CD4-positive, alpha-beta T cell treated with Interleukin-2 at 100 ng/mL for 4 hours (primary cell): Measurements from ENCODE around the gene MED10.

ENCODE experiments used
- DNase-seq: peaks from one replicate; pipeline ENCODE4 v3.0.0-alpha.2; 2020; ENCODE audit warnings: low spot score

Gene MED10

GRCh38 chr5:6398570-6399230 is 20.4 kb upstream of the MED10 start:
- DNase-seq, result no peak

DNA sequence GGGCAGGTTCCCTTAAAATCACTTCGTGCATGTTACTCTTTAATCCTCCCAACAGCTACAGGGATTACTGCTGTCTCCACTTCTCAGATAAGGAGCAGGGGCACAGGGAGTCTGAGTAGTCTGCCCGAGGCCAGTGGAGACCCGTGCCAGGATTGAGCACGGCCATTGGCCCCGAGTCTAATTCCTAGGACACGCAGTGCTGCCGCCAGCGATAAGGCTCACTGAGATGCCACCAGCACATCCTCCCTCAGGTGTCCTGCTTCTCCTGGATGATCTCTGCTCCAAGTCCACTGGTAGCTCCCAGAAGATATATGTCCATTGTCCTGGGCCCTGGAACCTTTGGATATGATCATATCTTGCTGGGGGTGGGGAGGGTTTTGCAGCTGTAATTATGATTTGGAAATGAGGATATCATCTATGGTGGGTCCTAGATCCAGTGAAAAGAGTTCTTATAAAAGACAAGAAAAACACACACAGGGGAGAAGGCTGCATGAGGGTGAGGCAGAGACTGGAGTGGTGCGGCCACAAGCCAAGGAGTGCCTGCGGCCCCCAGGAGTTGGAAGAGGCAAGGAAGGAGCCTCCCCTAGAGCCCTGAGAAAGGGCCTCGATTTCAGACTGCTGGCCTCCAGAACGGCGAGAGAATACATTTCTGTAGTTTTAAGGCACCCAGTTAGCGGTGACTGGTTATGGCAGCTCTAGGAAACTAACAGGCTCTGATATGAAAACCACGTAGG is 19.4 kb upstream of the MED10 start:
- no peak for DNase-seq

- DNase-seq, result no peak
Measured at GRCh38 chr5:6396836-6397535, 18.6 kb upstream of the MED10 start.

DNA sequence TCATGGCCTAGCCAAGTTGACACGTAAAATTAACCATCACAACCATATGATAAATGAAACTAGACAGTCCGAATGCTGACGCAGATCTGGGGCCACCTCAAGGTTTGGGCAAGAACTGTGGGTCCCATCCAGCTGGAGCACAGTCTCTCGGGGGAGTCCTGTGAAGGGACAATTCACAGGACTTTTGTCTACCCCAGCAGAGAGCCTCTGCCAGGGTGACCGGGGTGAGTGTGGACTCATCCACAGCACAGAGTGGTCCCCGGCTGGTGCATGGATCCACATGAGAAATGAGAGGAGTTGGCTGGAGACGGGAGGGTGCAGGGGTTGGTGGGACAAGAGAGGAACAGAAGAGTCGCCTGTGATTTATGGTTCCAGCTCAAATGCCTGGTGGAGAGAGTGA is 17.7 kb upstream of the MED10 start:
- DNase-seq, result no peak

- no peak for DNase-seq
Measured at GRCh38 chr5:6395621-6396020, 17.3 kb upstream of the MED10 start.

DNA sequence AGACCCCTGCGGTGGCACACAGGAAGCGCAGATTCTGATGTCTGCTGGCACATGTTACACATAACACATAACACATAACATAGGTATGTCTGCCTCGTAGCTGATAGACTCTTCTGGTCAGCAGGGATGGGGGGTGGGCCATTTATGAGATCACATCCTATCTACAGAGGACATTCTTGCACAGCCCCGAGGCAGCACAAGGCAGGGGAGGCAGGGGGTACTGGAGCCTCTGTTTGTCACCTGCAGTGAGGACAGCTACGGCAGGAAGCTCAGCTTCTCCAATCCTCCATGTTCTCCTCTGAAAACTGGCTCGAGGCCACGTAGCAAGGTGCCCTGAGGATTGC is 16.7 kb upstream of the MED10 start:
- no peak for DNase-seq

- DNase-seq, result no peak
Measured at GRCh38 chr5:6394429-6395101, 16.2 kb upstream of the MED10 start.

- no peak for DNase-seq
Measured at GRCh38 chr5:6393596-6394194, 15.3 kb upstream of the MED10 start.

- DNase-seq, result no peak
Measured at GRCh38 chr5:6392561-6392960, 14.2 kb upstream of the MED10 start.

DNA sequence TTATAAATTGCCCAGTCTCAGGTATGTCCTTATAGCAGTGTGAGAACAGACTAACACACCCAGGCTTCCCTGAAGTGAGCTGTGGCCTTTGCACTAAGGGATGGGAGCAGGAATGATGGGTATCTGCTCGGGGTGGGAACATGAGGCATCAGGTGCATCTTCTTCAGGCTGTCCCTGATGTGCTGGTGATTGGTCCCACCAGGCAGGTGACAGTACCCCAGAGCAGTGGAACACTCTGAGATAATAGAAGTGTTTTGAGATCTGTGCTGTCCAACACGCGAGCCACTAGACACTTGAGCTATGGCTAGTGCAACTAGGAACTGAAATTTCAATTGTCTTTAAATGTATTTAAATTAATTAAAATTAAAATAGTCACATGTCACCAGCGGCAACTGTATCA is 12.8 kb upstream of the MED10 start:
- no peak for DNase-seq

GRCh38 chr5:6389946-6390530 is 11.7 kb upstream of the MED10 start:
- no peak for DNase-seq

DNA sequence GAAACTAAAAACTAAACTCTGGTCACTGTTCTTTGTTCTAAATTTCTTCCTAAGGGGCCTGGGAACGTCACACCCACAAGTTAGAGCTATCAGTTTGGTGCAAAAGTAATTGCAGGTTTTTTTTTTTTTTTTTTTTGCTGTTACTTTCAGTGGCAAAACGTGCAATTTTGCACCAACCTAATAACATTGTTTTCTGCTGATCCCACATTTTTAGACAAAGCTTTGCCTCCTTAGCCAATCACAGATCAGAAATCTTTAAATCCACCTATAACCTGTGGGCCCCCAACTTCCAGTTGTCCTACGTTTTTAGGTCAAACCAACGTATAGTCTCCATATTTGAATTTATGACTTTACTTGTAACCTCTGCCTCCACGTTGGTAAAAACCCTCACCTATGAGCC is 11.1 kb upstream of the MED10 start:
- DNase-seq, result no peak

- DNase-seq, result no peak
Measured at GRCh38 chr5:6387970-6388369, 9.6 kb upstream of the MED10 start.

DNA sequence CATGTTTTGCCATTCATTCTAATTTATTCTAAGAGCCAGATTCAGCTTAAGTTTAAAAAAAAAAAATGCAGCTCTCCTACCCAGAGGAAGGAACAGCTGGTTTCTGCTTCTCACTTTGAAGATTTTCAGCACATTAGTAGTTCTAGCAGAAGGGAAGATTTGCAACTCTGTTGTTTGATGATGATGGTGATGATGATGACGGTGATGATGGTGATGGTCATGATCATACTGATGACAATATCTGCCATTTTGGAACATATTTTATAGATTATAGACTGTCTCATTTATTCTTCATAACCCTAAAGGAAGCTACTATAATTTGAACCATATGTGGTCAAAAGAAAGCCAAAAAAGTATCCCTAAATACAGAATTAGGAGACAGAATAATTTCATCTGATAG is 7.9 kb upstream of the MED10 start:
- DNase-seq, result no peak

GRCh38 chr5:6384856-6385255 is 6.5 kb upstream of the MED10 start:
- DNase-seq, result no peak

DNA sequence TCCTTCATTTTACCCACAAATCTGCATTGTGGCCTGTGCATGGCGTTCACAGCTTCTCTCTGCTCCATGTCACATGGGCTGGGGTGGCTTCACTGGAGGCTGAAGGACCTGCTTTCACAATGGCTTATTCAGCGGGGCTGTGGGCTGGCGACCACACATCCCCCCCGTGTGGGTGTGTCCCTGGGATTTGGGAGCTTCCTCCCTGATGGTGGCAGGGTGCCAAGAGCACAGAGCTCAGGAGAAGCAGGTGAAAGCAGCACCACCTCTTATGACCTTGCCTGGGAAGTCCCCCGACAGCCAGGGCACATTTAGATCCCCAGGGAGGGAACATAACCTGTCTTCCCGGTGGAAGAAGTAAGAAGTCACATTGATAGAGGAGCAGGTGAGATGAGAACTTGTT is 5.0 kb upstream of the MED10 start:
- DNase-seq, result no peak

- DNase-seq, result no peak
Measured at GRCh38 chr5:6379246-6379645, 899 bp upstream of the MED10 start.

DNA sequence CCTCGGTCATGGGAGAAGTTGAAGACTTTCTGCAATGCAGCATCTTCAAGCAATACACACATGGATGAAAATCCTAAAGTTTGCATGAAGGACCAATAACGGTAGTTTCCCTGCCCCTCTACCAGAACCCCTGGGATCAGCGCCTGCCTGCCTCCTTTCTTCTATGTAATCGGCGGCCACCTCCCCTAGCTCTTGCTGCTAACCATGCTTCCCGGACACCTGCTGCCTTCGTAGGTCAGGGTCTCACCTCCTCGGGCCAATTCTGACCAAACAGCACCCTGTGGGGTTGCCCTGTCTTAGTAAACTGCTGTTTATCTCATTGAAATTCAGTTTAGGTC is 388 bp upstream of the MED10 start:
- DNase-seq, result no peak

GRCh38 chr5:6377582-6377904 is 804 bp downstream of the MED10 start:
- DNase-seq, result no peak

DNA sequence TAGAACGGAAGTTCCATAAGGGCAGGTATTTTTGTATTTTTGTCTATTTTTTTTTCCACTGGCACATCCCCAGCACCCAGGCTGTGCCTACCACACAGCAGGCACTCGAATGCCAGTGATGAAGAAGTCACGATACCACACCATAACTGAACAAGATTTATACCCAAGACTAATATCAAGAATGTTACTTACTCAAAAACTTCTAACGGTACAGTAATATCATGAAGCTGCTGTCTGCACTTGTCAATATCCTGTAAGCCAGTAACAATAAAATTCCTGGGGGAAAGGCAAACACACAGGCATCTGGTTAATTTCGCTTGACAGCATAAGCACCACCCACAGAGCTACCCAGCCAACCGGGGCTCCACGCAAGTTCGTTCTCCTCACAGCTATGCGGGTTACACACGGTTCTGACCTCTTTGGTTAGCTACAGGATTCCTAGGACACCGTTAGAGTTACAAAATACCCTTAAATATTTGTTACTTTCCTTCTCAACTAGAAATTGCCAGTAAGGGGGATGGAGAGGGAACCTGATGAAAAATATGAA is 1.3 kb downstream of the MED10 start:
- no peak for DNase-seq

GRCh38 chr5:6373081-6373846 is 5.1 kb downstream of the MED10 start:
- DNase-seq, result no peak
